Osteoblast (primary cell): Measurements from ENCODE around the gene NDUFS8. TPM values are rescaled to one million over a fixed set of nuclear protein-coding genes. Genes with fewer than 3 reads are reported as not detected.

ENCODE experiments used
- DNase-seq: peaks from one replicate; pipeline ENCODE4 v3.0.0; 2011; ENCODE audit warnings: low spot score, mixed read lengths; ENCODE audit not compliant: insufficient read length; ENCODE audit errors: missing footprints
- H2AFZ ChIP-seq: 2 replicates; pipeline ENCODE4 v1.6.0; 2011; ENCODE audit warnings: mild to moderate bottlenecking, low read length
- H3K27ac ChIP-seq: 2 replicates; pipeline ENCODE4 v1.5.1; 2011; ENCODE audit warnings: mild to moderate bottlenecking, low read depth, low read length, moderate library complexity
- H3K27me3 ChIP-seq: 2 replicates; pipeline ENCODE4 v1.6.0; 2012; ENCODE audit warnings: mild to moderate bottlenecking, control low read depth, inconsistent platforms, low read length, moderate library complexity; ENCODE audit not compliant: insufficient read depth
- H3K36me3 ChIP-seq: 2 replicates; pipeline ENCODE4 v1.5.1; 2011; ENCODE audit warnings: mild to moderate bottlenecking, low read length, control low read depth, moderate library complexity; ENCODE audit not compliant: insufficient read depth
- H3K4me1 ChIP-seq: 2 replicates; pipeline ENCODE4 v1.5.1; 2011; ENCODE audit warnings: mild to moderate bottlenecking, low read length, control low read depth, moderate library complexity; ENCODE audit not compliant: insufficient read depth
- H3K4me2 ChIP-seq: 2 replicates; pipeline ENCODE4 v1.6.0; 2011; ENCODE audit warnings: mild to moderate bottlenecking, low read length; ENCODE audit not compliant: insufficient read depth
- H3K4me3 ChIP-seq: fragments of 200-600 bp; sonication (generic); 3 replicates; pipeline ENCODE4 v1.5.1; 2012; ENCODE audit warnings: mild to moderate bottlenecking, low read length, inconsistent platforms; ENCODE audit not compliant: insufficient read depth
- H3K79me2 ChIP-seq: 2 replicates; pipeline ENCODE4 v1.6.0; 2012; ENCODE audit warnings: mild to moderate bottlenecking, low read length, control low read depth, inconsistent platforms; ENCODE audit not compliant: insufficient read depth
- H3K9me3 ChIP-seq: 2 replicates; pipeline ENCODE4 v1.5.1; 2011; ENCODE audit warnings: low read depth, low read length, control low read depth
- H4K20me1 ChIP-seq: 2 replicates; pipeline ENCODE4 v1.6.0; 2012; ENCODE audit warnings: mild to moderate bottlenecking, low read length, control low read depth; ENCODE audit not compliant: insufficient read depth
- small RNA-seq: library from RNA; depleted of rRNA; stranded (forward); fragments of <200 nt; gene quantifications from one replicate; pipeline ENCODE3, GENCODE V24; 2012
- total RNA-seq: library from RNA; depleted of rRNA; stranded (reverse); fragments of >200 nt; gene quantifications from 2 replicates; pipeline ENCODE4 v1.2.3, GENCODE V29; 2012
- TF ChIP-seq, protein P1 (sequence below): IDR thresholded peaks from 2 replicates; pipeline ENCODE4 v1.5.1; 2011; ENCODE audit warnings: mild to moderate bottlenecking, low read depth, low read length, moderate library complexity; ENCODE audit errors: extremely low read depth

The NDUFS8 gene
- total RNA-seq, 1 donor, result 73.1 TPM

DNA sequence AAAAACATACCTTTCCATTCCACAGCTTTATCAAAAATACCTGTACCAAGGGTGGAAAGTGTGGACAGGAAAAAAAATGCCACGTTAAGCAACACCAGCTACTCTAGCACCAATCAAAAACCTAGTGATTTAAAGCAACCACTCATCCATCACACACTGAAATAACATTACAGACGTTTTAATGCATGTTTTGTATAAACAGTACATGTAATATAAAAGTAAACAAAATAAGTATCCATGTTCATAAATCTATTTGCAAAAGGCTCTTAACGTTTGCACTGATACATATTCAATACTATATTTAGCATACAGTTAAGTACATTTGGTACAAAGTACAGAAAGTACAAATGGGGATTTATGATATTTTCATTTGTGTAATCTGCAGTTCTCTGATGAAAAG is 52.0 kb downstream of the NDUFS8 start:
- DNase-seq, result no peak
- no peak overlapping the region for H3K4me3 ChIP-seq
- H4K20me1 ChIP-seq, result peaks cover 3% of the 10 kb centered on the region
- H3K36me3 ChIP-seq, result no peaks in the 10 kb centered on the region
- H3K27me3 ChIP-seq, result no peaks in the 10 kb centered on the region
- no peaks in the 10 kb centered on the region for H3K4me1 ChIP-seq
- no peaks in the 10 kb centered on the region for H3K9me3 ChIP-seq
- no peak overlapping the region for H2AFZ ChIP-seq
- TF ChIP-seq, protein P1, sequence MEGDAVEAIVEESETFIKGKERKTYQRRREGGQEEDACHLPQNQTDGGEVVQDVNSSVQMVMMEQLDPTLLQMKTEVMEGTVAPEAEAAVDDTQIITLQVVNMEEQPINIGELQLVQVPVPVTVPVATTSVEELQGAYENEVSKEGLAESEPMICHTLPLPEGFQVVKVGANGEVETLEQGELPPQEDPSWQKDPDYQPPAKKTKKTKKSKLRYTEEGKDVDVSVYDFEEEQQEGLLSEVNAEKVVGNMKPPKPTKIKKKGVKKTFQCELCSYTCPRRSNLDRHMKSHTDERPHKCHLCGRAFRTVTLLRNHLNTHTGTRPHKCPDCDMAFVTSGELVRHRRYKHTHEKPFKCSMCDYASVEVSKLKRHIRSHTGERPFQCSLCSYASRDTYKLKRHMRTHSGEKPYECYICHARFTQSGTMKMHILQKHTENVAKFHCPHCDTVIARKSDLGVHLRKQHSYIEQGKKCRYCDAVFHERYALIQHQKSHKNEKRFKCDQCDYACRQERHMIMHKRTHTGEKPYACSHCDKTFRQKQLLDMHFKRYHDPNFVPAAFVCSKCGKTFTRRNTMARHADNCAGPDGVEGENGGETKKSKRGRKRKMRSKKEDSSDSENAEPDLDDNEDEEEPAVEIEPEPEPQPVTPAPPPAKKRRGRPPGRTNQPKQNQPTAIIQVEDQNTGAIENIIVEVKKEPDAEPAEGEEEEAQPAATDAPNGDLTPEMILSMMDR, result no peak
- H3K4me2 ChIP-seq, result no peak overlapping the region
- H3K79me2 ChIP-seq, result no peaks in the 10 kb centered on the region
- no peak overlapping the region for H3K27ac ChIP-seq

DNA sequence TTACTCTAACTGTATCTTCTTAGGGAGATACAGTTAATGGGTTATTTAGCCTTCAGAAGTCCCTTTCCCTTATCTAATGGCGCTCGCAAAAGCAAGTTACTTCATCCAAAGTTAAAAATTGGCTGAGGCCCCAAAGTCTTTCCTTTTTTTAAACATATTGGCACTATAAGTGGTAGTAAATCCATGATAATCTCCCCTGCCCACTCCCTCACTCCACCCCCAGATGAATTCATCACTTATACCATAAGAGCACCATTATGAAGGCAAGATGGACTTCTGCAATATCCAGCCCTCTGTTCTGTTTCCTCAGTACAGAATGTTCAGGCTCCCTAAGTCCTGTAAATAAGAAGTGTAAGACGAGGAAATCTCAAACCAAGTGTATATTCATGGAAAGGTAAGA is 53.0 kb downstream of the NDUFS8 start:
- H3K4me3 ChIP-seq, result no peak overlapping the region
- peaks cover 3% of the 10 kb centered on the region for H4K20me1 ChIP-seq
- TF ChIP-seq, protein P1, result no peak
- no peaks in the 10 kb centered on the region for H3K9me3 ChIP-seq
- no peaks in the 10 kb centered on the region for H3K36me3 ChIP-seq
- H3K27me3 ChIP-seq, result no peaks in the 10 kb centered on the region
- H3K4me2 ChIP-seq, result no peak overlapping the region
- H2AFZ ChIP-seq, result no peak overlapping the region
- no peaks in the 10 kb centered on the region for H3K4me1 ChIP-seq
- no peak for DNase-seq
- H3K79me2 ChIP-seq, result no peaks in the 10 kb centered on the region
- no peak overlapping the region for H3K27ac ChIP-seq

Small RNA genes lying within 50 kb of the gene (small RNA-seq; reads per million reads assigned to genes)
- gene MIR6753, result not detected

Other genes starting within 250 kb of the NDUFS8 start
- gene UNC93B1, start 26.6 kb upstream of the NDUFS8 start, total RNA-seq, result 36.5 and 39.8 TPM in 2 replicates
- 59.5 and 63.0 TPM in 2 replicates for gene ALDH3B1, start 20.4 kb upstream of the NDUFS8 start, total RNA-seq
- 85.4 and 87.5 TPM in 2 replicates for gene TCIRG1, start 8.3 kb downstream of the NDUFS8 start, total RNA-seq
- gene CHKA, start 90.7 kb downstream of the NDUFS8 start, total RNA-seq, result 26.5 and 29.0 TPM in 2 replicates
- gene KMT5B, start 182.6 kb downstream of the NDUFS8 start, total RNA-seq, result 27.1 and 29.8 TPM in 2 replicates
- 37.7 and 40.5 TPM in 2 replicates for gene C11orf24, start 241.3 kb downstream of the NDUFS8 start, total RNA-seq